GM18517 (cell line): ENCODE data around the gene SCUBE1.

Experiments
- ATAC-seq: cut with Tn5 transposase; IDR thresholded peaks from one replicate; pipeline ENCODE4 v1.9.1; 2021; ENCODE audit warnings: mild to moderate bottlenecking, moderate library complexity; ENCODE audit not compliant: unreplicated experiment

Gene SCUBE1

DNA sequence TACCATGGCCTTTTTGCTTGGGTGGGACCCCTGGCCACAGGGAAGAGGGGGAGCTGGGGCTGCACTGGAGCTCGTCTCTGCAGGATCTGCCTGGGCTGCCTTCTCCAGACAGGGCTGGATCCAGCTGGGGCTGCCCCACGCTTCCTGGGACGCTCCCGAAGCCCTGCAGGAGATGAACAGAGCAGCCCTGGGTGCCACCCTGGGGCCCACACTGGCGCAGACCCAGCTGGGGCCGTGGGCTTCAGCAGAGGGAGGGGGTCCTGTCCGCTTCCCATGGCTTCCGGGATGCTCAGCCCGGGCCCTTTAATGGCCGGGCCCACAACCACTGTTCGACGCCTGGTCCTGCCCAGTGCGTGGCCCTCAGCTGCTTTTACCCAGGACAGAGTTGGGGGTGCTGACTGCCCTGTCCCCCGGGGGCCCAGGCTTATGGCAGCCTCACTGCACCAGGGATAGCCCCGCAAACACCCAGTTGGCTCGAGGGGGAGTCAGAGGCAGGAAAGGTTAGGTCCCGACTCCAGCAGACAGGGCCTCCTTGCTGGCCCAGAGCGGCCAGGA lies 179.9 kb downstream of the SCUBE1 start:
- no peak for ATAC-seq

DNA sequence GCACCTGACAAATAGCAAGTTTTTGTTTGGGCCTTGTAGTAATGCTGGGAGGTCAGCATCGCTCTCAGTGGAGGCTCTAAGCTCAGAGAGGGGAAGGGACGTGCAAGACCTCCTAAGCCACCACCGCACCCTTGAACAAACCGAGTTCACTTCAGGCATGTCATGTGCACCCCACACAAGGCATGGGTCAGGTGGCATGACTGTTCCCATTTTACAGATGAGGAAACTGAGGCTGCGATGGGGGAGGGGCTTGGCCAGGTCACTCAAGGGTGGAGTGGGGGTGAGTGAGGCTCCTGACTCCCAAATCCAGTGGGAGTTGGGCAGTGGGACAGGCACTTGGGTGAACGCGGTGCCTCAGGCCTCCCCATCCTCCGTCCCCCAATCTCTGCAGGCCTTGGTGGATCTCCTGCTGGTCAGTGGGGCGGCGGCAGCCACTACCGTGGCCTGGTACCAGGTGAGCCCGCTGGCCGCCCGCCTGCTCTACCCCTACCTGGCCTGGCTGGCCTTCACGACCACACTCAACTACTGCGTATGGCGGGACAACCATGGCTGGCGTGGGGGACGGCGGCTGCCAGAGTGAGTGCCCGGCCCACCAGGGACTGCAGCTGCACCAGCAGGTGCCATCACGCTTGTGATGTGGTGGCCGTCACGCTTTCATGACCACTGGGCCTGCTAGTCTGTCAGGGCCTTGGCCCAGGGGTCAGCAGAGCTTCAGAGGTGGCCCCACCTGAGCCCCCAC lies 180.6 kb downstream of the SCUBE1 start:
- no peak for ATAC-seq

DNA sequence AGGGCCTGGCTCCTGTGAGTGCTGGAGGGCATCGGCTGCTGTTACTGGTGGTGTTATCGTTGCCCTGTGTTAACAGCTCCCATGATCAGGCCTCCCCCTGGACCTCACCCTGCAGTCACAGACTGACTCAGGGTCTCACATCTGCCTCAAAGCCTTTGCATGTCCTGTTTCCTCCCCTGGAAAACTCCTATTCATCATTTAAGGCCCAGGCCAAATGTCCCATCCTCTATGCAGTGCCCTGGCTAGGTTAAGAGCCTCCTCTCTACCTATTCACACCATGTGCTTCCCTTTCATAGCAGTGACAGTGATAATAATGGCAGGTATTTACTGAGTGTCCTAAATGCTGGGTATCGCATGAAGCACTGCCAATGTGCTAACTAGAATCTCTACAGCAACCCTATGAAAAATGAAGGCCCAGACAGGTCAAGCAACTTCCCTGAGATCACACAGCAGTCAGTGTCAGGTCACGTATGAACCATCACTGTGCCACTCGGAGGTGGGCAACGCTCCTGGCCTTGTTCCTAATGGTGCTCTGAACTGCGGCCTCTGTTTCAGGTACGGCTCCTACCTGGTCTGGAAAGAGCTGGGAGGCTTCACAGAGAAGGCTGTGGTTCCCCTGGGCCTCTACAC lies 182.6 kb downstream of the SCUBE1 start:
- no peak for ATAC-seq

DNA sequence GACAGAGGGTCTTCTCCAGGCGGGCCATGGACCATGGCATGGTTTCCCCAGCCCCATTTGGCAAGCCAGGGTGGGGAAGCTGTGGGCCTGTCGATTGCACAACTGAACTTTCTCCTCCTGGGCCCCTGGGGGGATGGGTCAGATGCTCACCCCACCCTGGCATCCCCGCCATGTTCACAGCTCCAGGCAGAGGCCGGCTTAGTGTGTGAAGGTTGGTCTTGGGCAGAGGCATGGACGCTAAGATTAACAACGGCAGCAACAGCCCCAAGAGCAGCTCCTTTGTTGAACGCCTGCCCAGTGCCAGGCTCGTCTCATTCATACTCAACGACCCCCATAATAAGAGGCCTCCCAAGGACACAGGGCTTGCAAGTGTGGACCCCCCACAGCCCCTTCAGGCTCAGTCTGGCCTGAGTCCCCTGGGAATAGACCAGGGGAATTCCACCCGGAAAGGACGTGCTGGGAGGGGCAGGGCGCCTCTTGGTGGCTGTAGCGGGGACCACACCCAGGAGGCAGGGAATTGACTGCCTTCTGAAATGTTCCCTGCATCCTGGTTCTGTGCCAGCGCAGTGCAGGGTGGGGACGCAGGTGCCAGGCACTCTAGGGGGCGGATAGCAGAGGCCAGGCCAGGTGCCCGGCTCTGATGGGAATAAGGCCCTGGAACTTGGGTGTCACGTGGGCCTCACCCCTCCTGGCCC lies 183.5 kb downstream of the SCUBE1 start:
- ATAC-seq = no peak

DNA sequence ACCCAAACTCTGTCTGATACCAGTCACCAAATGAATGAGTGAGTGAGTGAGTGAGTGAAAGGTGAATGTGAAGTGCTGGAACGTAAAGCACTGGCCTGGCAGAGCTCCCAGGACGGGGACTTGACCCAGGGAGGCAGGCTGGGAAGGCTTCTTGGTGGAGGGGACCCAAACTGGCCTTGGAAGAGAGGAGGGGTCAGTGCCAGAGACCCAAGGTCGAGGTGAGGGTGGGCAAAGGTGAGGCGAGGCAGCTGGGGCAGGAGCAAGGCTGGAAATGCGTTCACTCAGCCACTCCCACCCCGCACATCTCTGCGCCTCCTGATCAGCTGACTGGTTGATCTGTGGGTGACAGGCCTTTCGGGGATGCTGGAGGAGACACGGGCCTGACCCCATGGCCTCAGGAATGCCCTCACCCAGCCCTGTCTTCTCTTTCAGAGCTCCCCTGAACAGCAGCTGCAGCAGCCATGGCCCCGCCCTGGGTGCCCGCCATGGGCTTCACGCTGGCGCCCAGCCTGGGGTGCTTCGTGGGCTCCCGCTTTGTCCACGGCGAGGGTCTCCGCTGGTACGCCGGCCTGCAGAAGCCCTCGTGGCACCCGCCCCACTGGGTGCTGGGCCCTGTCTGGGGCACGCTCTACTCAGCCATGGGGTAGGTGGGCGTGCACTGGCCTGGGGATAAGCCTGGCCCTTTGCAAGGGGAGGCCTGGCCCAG lies 184.2 kb downstream of the SCUBE1 start:
- no peak for ATAC-seq

DNA sequence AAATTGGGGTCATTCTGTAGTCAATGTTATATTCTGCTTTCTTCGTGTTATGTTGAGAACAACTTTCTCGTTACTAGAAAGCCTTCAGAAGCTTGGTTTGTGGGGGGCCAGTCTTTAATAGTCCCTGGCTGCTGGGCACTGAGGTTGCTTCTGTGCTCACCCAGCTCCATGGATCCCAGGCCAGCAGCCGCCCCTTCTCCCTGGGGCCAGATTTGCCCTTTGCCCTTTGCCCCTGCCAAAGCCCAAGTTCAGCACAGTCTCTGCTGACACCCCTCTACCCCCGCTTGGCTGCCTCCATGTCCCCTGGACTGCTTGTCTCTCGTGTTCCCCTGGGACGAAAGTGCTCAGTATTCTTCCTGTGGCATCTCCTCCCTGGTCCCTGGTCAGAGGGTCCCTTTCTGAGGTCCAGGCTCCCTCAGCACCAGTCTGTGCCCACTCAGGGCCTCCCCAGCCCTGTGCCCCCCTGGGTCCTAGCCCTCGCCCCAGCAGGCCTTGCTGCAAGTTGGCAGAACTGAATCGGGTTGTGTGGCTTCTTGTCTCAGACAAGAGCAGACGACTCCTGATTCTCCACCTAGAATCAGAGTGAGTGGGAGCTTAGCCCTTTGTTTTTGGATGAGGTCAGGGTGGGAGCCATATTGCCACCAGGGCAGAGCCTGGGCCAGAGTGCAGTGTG lies 185.2 kb downstream of the SCUBE1 start:
- no peak for ATAC-seq

DNA sequence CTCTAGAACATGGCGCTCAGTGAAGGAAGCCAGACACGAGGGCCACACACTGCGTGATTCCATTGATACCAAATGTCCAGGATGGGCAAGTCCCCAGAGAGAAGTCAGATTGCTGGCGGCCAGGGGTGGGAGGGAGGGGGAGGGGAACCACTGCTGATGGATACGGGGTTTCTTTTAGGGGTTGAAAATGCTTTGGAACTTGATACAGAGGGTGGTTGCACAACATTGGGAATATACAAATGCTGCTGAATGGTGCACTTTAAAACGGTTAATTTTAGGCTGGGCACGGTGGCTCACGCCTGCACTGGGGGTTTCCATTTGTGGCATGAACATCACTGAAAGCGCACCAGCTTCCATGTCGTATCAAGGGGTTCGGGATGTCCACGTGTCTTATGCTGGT lies 186.8 kb downstream of the SCUBE1 start:
- ATAC-seq = no peak

DNA sequence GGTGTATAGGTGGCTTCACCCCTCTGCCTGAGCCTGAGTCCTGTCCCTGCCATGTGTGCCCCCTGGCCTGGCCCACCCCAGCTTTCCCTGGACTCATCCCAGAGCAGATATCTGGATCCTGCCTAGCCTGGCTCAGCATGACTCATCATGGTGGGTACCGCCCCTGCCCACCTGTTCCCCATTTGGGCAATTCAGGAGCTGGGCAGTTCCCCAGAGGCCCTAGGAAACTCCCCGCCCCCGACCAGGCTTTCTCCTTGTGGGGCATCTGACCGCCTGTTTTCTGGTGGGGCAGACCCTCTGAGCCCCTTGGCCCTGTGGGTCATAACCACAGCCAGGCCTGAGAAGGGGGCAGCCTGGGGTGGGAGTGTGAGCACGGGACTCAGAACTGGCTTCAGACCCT lies 187.4 kb downstream of the SCUBE1 start:
- no peak for ATAC-seq

DNA sequence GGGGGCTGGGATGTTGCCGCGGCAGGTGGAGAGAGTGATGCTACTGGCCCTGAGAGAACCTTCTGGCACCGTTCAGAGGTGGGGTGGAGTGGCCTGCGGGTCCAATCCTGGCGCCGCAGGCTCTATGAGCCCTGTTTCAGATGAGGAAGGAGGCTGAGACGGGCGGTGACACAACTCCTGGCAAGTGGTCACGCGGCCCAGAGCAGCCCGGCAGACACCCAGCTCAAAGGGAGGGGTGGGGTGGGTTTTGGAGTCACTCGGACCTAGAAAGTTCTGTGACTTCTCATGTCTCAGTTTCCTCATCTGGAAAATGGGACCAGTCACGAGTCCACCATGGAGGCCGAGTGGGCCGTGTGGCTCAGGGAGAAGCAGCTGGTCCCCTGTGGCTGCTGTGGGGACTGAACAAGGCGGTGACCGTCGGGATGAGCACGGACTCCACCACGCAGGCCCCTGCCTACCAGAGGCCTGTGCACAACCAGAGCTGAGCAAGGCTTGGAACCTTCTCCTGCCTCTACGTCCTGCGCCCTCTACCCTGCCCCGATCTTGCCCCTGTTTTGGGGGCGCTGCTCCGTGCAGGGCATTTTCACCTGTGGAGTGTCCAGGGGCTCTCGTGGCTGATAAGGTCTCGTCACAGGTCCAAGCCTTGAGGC lies 188.2 kb downstream of the SCUBE1 start:
- ATAC-seq = no peak

DNA sequence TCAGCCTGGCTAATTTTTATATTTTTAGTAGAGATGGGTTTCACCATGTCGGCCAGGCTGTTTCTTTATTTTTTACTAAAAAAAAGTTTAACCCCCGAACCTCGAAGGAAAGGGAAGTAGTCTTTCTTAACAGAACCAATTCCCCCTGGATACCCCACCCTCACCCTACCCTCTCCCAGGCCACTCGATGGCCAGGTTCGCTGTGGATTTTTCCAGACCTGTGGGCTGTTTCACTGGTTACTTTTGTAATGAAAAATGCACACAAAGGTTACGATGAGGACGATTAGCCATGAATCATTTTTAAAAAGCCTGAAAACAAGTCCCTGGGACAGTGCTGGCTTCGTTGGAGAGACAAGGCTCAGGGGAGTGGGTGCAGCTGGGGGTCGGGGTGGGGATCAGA lies 189.3 kb downstream of the SCUBE1 start:
- no peak for ATAC-seq

DNA sequence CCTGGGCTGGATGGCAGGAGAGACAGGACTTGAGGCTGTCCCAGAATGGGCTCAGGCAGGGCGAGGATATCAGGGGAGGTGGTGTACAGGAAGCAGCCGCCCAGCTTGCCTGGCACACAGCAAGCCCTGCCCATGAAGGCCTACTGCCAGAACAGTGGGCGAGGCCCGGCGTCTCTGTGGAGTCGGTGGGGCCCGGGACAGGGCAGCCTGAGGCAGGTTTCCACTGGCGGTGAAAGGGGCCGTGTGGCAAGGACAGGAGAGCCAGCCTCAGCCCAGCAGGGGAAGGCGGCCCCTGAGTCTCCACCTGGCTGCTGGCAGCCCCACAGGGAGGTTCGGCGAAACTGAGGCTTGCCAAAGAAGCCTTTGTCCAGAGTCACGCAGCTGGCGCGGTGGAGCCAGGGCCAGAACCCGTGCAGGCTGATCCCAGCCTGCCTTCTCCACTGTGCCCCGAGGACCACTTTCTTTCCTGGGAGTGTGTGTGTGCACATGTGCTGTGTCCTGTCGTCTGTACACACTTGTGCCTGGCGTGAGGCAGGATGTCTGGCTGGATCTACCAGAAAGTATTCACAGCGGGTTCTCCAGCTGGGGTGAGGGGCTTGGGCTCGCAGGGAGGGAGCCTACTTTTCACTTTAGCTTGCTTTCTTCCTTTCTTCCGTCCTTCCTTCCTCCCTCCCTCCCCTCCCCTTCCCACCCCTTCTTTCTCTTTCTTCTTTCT lies 190.7 kb downstream of the SCUBE1 start:
- ATAC-seq = no peak

DNA sequence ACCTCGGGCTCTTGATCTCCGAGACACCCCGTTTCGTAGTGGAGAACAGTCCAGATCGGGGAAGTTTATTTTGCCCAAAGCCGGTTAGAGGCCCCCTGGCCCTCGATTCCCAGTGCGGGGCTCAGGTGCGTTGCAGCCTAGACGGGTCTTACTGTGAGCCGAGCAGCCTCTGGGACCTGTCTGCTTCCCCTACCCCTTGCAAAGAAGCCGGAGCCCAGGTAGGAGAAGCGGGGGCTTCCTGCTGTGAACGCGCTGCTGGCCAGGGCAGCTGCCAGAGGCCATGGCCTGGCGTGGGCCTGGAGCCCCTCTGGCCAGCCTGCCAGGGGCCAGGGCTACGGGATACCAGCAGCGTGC lies 191.2 kb downstream of the SCUBE1 start:
- ATAC-seq = no peak

DNA sequence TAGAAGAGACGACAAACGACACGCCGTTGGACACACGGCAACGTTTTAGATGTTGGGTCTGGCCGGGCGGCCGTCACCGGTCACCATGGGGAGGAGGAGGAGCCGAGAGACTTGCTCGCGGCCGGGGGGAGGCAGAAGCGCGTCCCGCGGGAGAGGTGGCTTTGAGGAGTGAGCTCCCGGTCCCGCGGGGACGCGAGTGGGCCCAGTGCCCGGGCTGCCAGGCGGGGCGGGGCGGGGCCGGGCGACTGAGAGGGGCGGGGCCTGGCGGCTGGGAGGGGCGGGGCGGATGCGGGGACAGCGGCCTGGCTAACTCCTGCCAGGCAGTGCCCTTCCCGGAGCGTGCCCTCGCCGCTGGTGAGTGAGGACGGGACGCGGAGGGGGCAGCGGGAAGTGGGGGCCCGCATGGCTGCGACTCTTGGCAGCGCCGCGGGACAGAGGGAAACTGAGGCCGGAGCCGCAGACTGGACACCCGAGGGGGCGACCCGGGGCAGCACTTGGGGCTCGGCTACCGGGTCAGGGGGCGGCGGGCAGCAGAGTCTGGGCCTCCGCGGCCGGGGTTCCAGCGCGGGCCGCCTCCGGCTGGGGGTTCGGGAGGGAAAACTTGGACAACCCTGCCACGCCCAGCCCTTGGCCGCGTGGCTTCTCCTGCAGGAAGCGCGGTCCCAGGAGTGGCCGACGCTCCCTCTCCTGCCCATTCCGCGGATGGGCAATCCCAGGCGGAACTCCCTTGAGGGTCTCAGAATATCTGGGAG lies 191.7 kb downstream of the SCUBE1 start, which contains the start of gene TSPO:
TSPO (plus strand) TSS at position 309 of the 752 bp plus-strand sequence. CDS start 7,680 bp downstream, outside the sequence.
- no peak for ATAC-seq

DNA sequence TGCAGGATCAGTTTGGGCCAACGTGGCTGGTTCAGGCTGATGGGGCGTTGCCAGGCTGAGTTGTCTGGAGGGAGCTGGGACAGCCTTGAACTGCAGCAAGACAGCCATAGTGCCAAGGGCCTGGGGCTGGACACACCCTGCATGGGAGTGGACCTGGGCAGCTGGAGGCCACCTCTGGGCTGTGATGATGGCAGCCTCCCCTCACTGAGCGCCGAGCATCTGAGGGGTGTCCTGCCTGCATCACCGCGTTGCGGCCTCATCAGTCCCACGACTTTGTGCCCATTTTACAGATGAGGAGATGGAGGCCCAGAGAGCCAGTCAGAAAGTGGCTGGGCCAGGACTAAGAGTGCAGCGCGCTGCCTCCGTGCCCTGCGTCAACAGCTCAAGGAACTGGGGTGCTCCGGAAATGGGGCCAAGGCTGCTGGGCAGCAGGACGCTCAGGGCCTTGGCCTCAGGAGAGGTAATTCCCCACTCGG lies 192.4 kb downstream of the SCUBE1 start:
- no peak for ATAC-seq

DNA sequence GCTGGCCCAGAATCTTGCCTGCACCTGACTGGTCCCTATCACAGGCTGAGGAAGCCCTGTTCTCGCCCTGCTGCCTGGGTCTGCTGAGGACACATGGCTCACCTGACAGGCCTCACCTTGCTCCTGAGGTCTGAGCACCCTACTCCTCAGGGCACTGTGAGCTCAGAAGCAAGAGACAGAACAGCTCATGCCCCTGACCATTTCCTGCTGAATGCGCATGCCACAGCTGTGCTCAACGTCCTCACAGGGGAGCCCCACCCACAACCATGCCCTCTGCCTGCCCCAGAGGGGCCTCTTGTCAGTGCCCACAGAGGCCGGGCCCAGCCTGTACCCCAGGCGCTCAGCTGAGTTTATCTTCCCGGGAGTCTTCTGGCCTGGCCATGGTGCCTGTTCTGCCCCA lies 194.6 kb downstream of the SCUBE1 start:
- ATAC-seq = no peak

DNA sequence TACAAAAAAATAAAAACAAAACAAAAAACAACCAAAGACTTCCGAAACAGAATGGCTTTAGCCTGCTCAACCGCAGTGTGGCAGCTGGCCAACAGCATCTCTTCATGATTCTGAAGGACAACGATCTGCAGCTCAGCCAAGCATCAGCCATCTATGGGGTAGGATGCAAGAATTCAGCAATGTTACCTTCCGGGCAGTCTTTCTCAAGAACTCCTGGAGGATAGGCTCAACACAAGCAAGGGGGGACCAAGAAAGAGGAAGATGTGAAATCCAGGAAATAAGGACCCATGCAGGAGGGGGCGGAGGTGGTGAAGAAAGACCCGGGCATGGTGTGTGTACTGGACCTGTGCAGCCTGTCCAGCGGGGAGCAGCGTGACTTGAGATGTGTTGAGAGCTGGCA lies 195.4 kb downstream of the SCUBE1 start:
- no peak for ATAC-seq
